Right atrium auricular region (tissue), 2 donors: Measurements from ENCODE around the gene PSMD6. TPM values are rescaled to one million over a fixed set of nuclear protein-coding genes. Genes with fewer than 3 reads are reported as not detected.

Source experiments
- DNase-seq: peaks from one replicate; pipeline ENCODE4 v3.0.0-alpha.2; 2019; ENCODE audit warnings: low spot score
- H3K27ac ChIP-seq, 2 donors: fragments of 200-600 bp; sonication (generic); 1 replicate in 1 of 2; 2 replicates in 1 of 2; pipeline ENCODE4 v1.5.1; 2016 to 2019
- H3K27me3 ChIP-seq, 2 donors: fragments of 200-600 bp; sonication (generic); one replicate each; pipeline versions ENCODE4 v1.5.1 to v1.6.0; 2017 to 2019
- H3K36me3 ChIP-seq: fragments of 200-600 bp; sonication (generic); one replicate; pipeline ENCODE4 v1.5.1; 2016
- H3K4me1 ChIP-seq, 2 donors: fragments of 200-600 bp; sonication (generic); one replicate each; pipeline versions ENCODE4 v1.5.1 to v1.6.0; 2017 to 2019
- H3K4me3 ChIP-seq, 2 donors: fragments of 200-600 bp; sonication (generic); 1 replicate in 1 of 2; 2 replicates in 1 of 2; pipeline ENCODE4 v1.5.1; 2017 to 2019; ENCODE audit warnings: mild to moderate bottlenecking in 1 of 2, moderate library complexity in 1 of 2
- H3K9me3 ChIP-seq, 2 donors: fragments of 200-600 bp; sonication (generic); one replicate each; pipeline ENCODE4 v1.5.1; 2019
- total RNA-seq, 2 donors: library from RNA; depleted of rRNA; stranded (reverse); fragments of >200 nt; gene quantifications; one replicate each; pipeline ENCODE4 v1.1.0, GENCODE V29; 2016
- TF ChIP-seq, protein P1 (sequence below), 2 donors: fragments of 200-600 bp; sonication (generic); IDR thresholded peaks; one replicate each; pipeline ENCODE4 v1.5.1; 2019; ENCODE audit warnings: antibody characterized with exemption in 2 of 2

Gene PSMD6
- total RNA-seq, 2 donors from 2014 or later = 48.2 to 74.5 TPM

DNA sequence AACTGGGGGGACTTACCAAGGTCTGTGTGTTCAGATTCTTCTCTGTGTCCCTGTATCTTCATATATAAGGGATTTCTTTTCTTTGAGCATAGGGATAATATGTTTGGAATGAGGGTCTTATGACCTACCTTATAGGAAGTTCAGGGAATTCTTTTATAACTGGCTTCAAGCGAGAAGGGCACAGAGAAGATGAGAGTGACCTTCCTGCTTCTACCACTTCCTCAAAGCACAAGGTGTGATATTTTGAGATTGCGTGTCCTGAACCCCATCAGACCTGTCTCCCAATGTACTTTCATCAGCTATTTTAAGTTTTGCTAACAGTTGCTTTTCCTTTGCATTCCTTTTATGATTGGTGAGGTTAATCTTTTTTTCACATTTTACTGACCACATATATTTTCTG is 3.1 kb upstream of the PSMD6 start:
- Histone ChIP-seq H3K4me1 (peaks cover 0 to 20% of the 10 kb centered on the region in 2 donors), H3K9me3 (no peaks in the 10 kb centered on the region), H3K36me3 (peaks cover 6% of the 10 kb centered on the region), H3K27ac (no peak overlapping the region), H3K4me3 (no peak overlapping the region), H3K27me3 (no peaks in the 10 kb centered on the region)
- no peak for DNase-seq
- TF ChIP-seq, protein P1, sequence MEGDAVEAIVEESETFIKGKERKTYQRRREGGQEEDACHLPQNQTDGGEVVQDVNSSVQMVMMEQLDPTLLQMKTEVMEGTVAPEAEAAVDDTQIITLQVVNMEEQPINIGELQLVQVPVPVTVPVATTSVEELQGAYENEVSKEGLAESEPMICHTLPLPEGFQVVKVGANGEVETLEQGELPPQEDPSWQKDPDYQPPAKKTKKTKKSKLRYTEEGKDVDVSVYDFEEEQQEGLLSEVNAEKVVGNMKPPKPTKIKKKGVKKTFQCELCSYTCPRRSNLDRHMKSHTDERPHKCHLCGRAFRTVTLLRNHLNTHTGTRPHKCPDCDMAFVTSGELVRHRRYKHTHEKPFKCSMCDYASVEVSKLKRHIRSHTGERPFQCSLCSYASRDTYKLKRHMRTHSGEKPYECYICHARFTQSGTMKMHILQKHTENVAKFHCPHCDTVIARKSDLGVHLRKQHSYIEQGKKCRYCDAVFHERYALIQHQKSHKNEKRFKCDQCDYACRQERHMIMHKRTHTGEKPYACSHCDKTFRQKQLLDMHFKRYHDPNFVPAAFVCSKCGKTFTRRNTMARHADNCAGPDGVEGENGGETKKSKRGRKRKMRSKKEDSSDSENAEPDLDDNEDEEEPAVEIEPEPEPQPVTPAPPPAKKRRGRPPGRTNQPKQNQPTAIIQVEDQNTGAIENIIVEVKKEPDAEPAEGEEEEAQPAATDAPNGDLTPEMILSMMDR (IDR thresholded peaks at IDR 0.05) = no peak

DNA sequence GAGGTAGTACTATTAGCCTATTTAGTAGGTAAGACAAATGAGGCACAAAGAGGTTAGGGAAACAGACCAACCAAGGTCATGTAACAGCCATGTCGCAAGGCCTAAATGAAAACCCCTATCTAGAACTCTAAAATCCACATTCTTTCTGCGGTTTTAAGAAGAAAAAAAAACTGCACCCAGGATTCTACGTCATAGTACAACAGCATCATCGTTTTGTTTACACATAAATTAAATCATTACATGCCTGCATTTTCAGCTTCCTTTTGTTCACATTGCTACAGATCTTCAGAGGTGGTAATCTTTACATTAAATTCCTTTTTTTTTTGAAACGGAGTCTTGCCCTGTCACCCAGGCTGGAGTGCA is 548 bp upstream of the PSMD6 start:
- H3K4me1 ChIP-seq = peaks cover 0 to 18% of the 10 kb centered on the region in 2 donors
- H3K9me3 ChIP-seq = no peaks in the 10 kb centered on the region
- H3K4me3 ChIP-seq = peak overlapping the region in 1 of 2 donors; percentile 91
- H3K27me3 ChIP-seq = no peaks in the 10 kb centered on the region
- DNase-seq = no peak
- H3K36me3 ChIP-seq = peaks cover 31% of the 10 kb centered on the region
- TF ChIP-seq, protein P1 (IDR thresholded peaks at IDR 0.05) = no peak
- H3K27ac ChIP-seq = peak overlapping the region; percentile 84 to 87

DNA sequence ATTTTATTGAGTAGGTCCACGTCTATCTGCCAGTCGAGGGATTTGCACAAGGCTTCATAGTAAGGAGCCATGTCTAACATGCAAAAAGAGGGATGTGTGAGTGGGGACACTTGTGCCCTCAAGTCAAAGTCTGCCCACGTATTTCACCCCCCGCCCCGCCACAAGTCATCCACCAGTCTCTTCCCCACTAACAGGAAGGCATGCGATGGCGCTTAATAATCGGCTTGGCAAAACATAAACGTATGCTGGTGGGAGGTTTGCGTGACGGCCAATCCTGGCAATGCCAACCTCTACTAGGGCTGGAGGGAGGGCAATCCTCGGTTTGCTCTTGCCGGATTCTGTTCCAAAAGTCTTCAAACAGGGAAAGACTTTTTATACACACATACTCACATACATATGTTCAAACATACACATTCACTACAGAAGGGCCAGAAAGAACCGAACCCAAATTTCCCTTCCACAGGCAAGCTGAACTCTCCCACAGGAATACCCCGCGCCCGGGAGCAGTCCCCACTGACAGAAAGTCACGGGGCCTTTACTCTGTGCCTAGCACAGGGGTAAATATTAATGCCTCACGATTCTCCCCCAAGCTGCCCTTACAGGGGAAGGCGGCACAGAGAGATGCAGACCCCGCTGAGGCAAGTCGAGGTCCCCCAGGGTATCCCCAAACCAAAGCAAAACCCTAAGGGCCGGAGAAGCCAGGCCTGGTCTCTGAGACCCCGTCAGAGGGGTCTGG is 675 bp downstream of the PSMD6 start:
- Histone ChIP-seq H3K27me3 (no peaks in the 10 kb centered on the region), H3K4me3 (peak overlapping the region; percentile 85 to 91), H3K36me3 (peaks cover 43% of the 10 kb centered on the region), H3K4me1 (peaks cover 0 to 18% of the 10 kb centered on the region in 2 donors), H3K9me3 (no peaks in the 10 kb centered on the region), H3K27ac (peak overlapping the region; percentile 84 to 87)
- no peak for DNase-seq
- TF ChIP-seq, protein P1 (IDR thresholded peaks at IDR 0.05) = no peak

DNA sequence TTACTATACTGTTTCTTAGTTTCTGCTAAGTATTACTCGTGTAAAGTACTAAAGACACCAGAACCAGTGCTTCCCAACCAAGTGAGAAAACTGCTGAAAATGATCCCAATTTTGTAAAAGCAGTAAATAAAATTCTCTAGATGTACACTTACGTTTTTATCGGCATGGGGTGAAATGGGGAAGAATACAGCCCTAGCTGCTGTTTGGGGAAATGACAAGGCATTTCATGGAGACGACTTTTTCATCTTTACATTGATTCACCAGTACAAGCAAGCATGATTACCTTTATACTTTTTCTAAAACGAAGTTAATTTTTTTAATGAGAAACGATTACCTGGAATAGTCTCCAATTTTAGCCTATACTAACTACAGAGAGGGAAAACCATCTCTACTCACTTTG is 1.4 kb downstream of the PSMD6 start:
- peaks cover 0 to 19% of the 10 kb centered on the region in 2 donors for H3K4me1 ChIP-seq
- no peak for DNase-seq
- H3K9me3 ChIP-seq = no peaks in the 10 kb centered on the region
- peaks cover 50% of the 10 kb centered on the region for H3K36me3 ChIP-seq
- TF ChIP-seq, protein P1 (IDR thresholded peaks at IDR 0.05) = no peak
- no peak overlapping the region for H3K27ac ChIP-seq
- no peaks in the 10 kb centered on the region for H3K27me3 ChIP-seq
- H3K4me3 ChIP-seq = peak overlapping the region; percentile 85 to 91

DNA sequence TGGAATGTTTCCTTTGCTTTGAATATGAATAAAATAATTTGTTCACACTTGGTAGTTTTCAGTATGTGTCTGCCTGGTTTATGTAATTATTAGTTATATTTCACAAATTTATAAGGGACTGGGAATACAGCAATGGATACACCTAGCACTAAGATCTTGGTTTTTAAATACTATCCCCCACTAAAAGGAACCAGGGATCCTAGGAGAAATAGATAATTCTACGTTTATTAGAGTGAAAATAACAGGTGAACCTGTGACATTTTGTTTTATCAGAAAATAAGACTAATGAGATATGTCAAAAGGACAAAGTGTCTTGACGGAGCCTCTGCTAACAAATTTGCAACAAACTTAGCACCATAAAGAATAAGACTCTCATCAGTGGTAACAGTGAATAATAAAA is 3.4 kb downstream of the PSMD6 start:
- peaks cover 62% of the 10 kb centered on the region for H3K36me3 ChIP-seq
- TF ChIP-seq, protein P1 (IDR thresholded peaks at IDR 0.05) = no peak
- peaks cover 0 to 27% of the 10 kb centered on the region in 2 donors for H3K4me1 ChIP-seq

DNA sequence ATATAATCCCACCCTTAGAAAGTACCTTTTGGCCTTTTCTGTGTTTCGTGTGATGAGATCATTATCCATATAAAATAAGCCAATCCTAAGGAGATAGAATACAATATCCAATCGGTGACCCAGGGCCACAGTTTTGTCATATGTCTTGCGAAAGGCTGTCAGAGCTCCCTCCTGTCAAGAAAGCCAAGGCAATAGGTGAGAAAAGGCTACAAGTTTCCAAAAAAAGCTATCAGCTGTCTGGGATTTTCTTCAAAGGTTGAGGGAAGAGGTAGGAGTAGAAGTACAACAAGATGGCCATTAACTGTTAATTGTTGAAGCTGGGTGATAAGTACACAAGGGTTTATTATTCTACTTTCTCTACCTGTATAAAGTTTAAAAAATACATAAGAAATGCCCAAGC is 4.0 kb downstream of the PSMD6 start:
- H3K27me3 ChIP-seq = no peaks in the 10 kb centered on the region
- peaks cover 0 to 27% of the 10 kb centered on the region in 2 donors for H3K4me1 ChIP-seq
- TF ChIP-seq, protein P1 (IDR thresholded peaks at IDR 0.05) = no peak
- DNase-seq = no peak
- H3K4me3 ChIP-seq = no peak overlapping the region
- H3K9me3 ChIP-seq = no peaks in the 10 kb centered on the region
- H3K36me3 ChIP-seq = peaks cover 68% of the 10 kb centered on the region
- H3K27ac ChIP-seq = no peak overlapping the region

More for the DNA sequence above, 3.4 kb downstream of the PSMD6 start:
- Histone ChIP-seq H3K27me3 (no peaks in the 10 kb centered on the region), H3K27ac (no peak overlapping the region), H3K4me3 (no peak overlapping the region), H3K9me3 (no peaks in the 10 kb centered on the region)
- no peak for DNase-seq
